M059J (cell line): Measurements from ENCODE around the gene COL11A1. TPM values are rescaled to one million over a fixed set of nuclear protein-coding genes. Genes with fewer than 3 reads are reported as not detected.
"Not testable (repeated sequence)": the region's sequence is repeated elsewhere in the genome, so short reads cannot be mapped to it uniquely, and the experiment has no call there.

Experiments used
- DNase-seq: peaks from one replicate; pipeline ENCODE4 v3.0.0-alpha.2; 2012; ENCODE audit warnings: low read depth
- total RNA-seq: library from RNA; depleted of rRNA; stranded (reverse); fragments of >200 nt; shearing (Covaris generic); gene quantifications from 2 replicates; pipeline ENCODE4 v1.2.3, GENCODE V29; 2014; rRNA removed

The COL11A1 gene
- total RNA-seq: 0.71 and 1.6 TPM in 2 replicates

GRCh38 chr1:103108376-103109150 is at the start of gene COL11A1:
COL11A1 (minus strand) TSS chr1:103108522; CDS start chr1:103108178, 344 bp downstream.
- DNase-seq: peak; percentile 2

GRCh38 chr1:103156966-103157365 is 48.6 kb upstream of the COL11A1 start:
- peak; percentile 14 for DNase-seq

- DNase-seq: no peak
Measured at GRCh38 chr1:103146166-103146565, 37.8 kb upstream of the COL11A1 start.

GRCh38 chr1:103145449-103145848 is 37.1 kb upstream of the COL11A1 start:
- no peak for DNase-seq

- DNase-seq: no peak
Measured at GRCh38 chr1:103144681-103145080, 36.4 kb upstream of the COL11A1 start.

- DNase-seq: no peak
Measured at GRCh38 chr1:103142461-103142860, 34.1 kb upstream of the COL11A1 start.

GRCh38 chr1:103129796-103130195 is 21.5 kb upstream of the COL11A1 start:
- DNase-seq: no peak

- DNase-seq: no peak
Measured at GRCh38 chr1:103129255-103129654, 20.9 kb upstream of the COL11A1 start.

- not testable (repeated sequence) for DNase-seq
Measured at GRCh38 chr1:103128256-103128655, 19.9 kb upstream of the COL11A1 start.

GRCh38 chr1:103125219-103125618 is 16.9 kb upstream of the COL11A1 start:
- DNase-seq: no peak

GRCh38 chr1:103122983-103123720 is 14.8 kb upstream of the COL11A1 start:
- DNase-seq: no peak

GRCh38 chr1:103120981-103121380 is 12.7 kb upstream of the COL11A1 start:
- no peak for DNase-seq

GRCh38 chr1:103112546-103112945 is 4.2 kb upstream of the COL11A1 start:
- DNase-seq: no peak

GRCh38 chr1:103111926-103112325 is 3.6 kb upstream of the COL11A1 start:
- no peak for DNase-seq

GRCh38 chr1:103110701-103111100 is 2.4 kb upstream of the COL11A1 start:
- DNase-seq: no peak

GRCh38 chr1:103109311-103109920 is 1.1 kb upstream of the COL11A1 start:
- no peak for DNase-seq

- DNase-seq: no peak
Measured at GRCh38 chr1:103107741-103108375, 464 bp downstream of the COL11A1 start.

GRCh38 chr1:103106426-103107341 is 1.6 kb downstream of the COL11A1 start:
- DNase-seq: peak; percentile 35

- no peak for DNase-seq
Measured at GRCh38 chr1:103101399-103101798, 6.9 kb downstream of the COL11A1 start.

GRCh38 chr1:103089221-103089620 is 19.1 kb downstream of the COL11A1 start:
- no peak for DNase-seq

GRCh38 chr1:103087256-103087655 is 21.1 kb downstream of the COL11A1 start:
- DNase-seq: no peak
